Esophagus squamous epithelium (tissue), 4 donors: ENCODE results near the gene SMC5.

Experiments used
- CTCF ChIP-seq, 6 experiments: fragments of 450-650 bp in 4 of 6; fragments of 200-600 bp in 2 of 6; sonication (generic) in 2 of 6; IDR thresholded peaks; one replicate each; pipeline ENCODE4 v1.5.1; 2016 to 2019; ENCODE audit warnings: antibody characterized with exemption in 6 of 6, mild to moderate bottlenecking in 4 of 6, moderate library complexity in 4 of 6
- POLR2A ChIP-seq, 4 donors: fragments of 450-650 bp; IDR thresholded peaks; one replicate each; pipeline ENCODE4 v1.6.1; 2017; ENCODE audit warnings: antibody characterized with exemption in 4 of 4, mild to moderate bottlenecking in 4 of 4, moderate library complexity in 3 of 4

DNA sequence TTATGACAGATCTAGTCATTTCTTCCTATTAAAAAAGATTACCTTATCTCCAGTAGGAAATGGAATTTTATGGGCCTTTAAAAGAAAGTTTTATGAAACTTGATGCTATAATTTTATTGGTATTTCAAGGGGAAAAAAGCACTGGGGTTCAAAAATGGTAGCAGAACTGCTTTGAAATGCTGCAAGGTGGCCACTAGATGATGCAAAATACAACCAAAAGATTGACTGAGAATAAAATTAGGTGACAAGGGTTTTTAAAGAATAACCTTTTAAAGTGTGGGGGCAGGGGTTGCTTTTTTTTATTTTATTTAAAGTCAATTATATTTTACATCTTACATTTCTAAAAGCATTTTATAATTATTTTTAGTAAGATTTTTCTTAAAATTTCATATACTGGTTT lies 94.0 kb downstream of the SMC5 start:
- TF ChIP-seq CTCF (IDR thresholded peaks at IDR 0.05) (peak; percentile 31 to 61 (median 48)), POLR2A (IDR thresholded peaks at IDR 0.05) (no peak)
